Endothelial cell of umbilical vein (primary cell): ENCODE data around the gene FSTL4. TPM values are rescaled to one million over a fixed set of nuclear protein-coding genes. Genes with fewer than 3 reads are reported as not detected.

Source experiments
- BruUV-seq: library from RNA; stranded (reverse); fragments of 400-500 nt; replicated peaks from 2 replicates; lab custom pipeline; 2021; lab: Mats Ljungman, UMichigan
- CTCF ChIA-PET: fragments of 300-600, 350-600 bp; sonication (Branson Sonifier 250); formaldehyde crosslinking; loops from one replicate; lab custom pipeline; 2021; ENCODE audit warnings: antibody characterized with exemption, inconsistent platforms; lab: Charles Lee
- POLR2A ChIA-PET: fragments of 300-600, 350-600 bp; sonication (Branson Sonifier 250); formaldehyde crosslinking; loops from one replicate; lab custom pipeline; 2021; ENCODE audit warnings: antibody characterized with exemption, inconsistent platforms; lab: Charles Lee
- DNase-seq: peaks from one replicate; pipeline ENCODE4 v3.0.0-alpha.2; 2011; ENCODE audit warnings: low read depth, low spot score
- FAIRE-seq: peaks from 2 replicates; lab custom pipeline; 2011; peaks lifted over from hg19 to GRCh38; lab: Jason Lieb, UNC
- H2AFZ ChIP-seq: 2 replicates; pipeline ENCODE4 v1.6.0; 2012; ENCODE audit warnings: low read depth, low read length, control low read depth, inconsistent platforms
- H3K27ac ChIP-seq: 2 replicates; pipeline ENCODE4 v1.5.1; 2011; ENCODE audit warnings: low read depth, mild to moderate bottlenecking, control low read depth, low read length, moderate library complexity; ENCODE audit not compliant: insufficient read depth
- H3K27me3 ChIP-seq, 2 experiments: 2 replicates each; pipeline versions ENCODE4 v1.6.0 to v1.6.1; 2011; ENCODE audit warnings: low read length in 2 of 2, mixed read lengths in 1 of 2; ENCODE audit not compliant: control insufficient read depth in 2 of 2, insufficient read depth in 2 of 2
- H3K36me3 ChIP-seq, 2 experiments: 2 replicates in 1 of 2; 3 replicates in 1 of 2; pipeline ENCODE4 v1.5.1; 2011; ENCODE audit warnings: low read length in 2 of 2, mild to moderate bottlenecking in 1 of 2, moderate library complexity in 1 of 2; ENCODE audit not compliant: control insufficient read depth in 2 of 2, insufficient read depth in 2 of 2; ENCODE audit errors: extremely low read depth in 1 of 2
- H3K4me1 ChIP-seq: 3 replicates; pipeline ENCODE4 v1.5.1; 2011; ENCODE audit warnings: mild to moderate bottlenecking, low read length; ENCODE audit not compliant: control insufficient read depth, insufficient read depth; ENCODE audit errors: extremely low read depth
- H3K4me2 ChIP-seq: 2 replicates; pipeline ENCODE4 v1.6.1; 2011; ENCODE audit warnings: low read length, control low read depth, mixed read lengths; ENCODE audit not compliant: insufficient read depth
- H3K4me3 ChIP-seq, 3 experiments: fragments of 200-600 bp in 1 of 3; sonication (generic), shearing (Covaris generic) in 1 of 3; replicated peaks in 1 of 3; 2 replicates each; pipeline ENCODE4 v1.5.1; 2011 to 2016; ENCODE audit warnings: control low read depth in 3 of 3, low read length in 3 of 3, mild to moderate bottlenecking in 2 of 3, inconsistent platforms in 1 of 3, low read depth in 1 of 3, moderate library complexity in 1 of 3; ENCODE audit not compliant: insufficient read depth in 1 of 3
- H3K79me2 ChIP-seq: 2 replicates; pipeline ENCODE4 v1.6.0; 2012; ENCODE audit warnings: low read length, inconsistent platforms; ENCODE audit not compliant: control insufficient read depth, insufficient read depth
- H3K9ac ChIP-seq: replicated peaks from 2 replicates; pipeline ENCODE3; 2011; ENCODE audit warnings: low read length, control low read depth; ENCODE audit not compliant: insufficient read depth; ENCODE audit errors: extremely low read depth
- H3K9me1 ChIP-seq: replicated peaks from 3 replicates; pipeline ENCODE4 v1.6.0; 2011; ENCODE audit warnings: mild to moderate bottlenecking, low read length; ENCODE audit not compliant: control insufficient read depth, insufficient read depth; ENCODE audit errors: extremely low read depth
- H3K9me3 ChIP-seq: replicated peaks from 2 replicates; pipeline ENCODE4 v1.5.1; 2012; ENCODE audit warnings: low read length, inconsistent platforms; ENCODE audit not compliant: control insufficient read depth, insufficient read depth
- H4K20me1 ChIP-seq: replicated peaks from 2 replicates; pipeline ENCODE3; 2011; ENCODE audit warnings: mild to moderate bottlenecking, low read length; ENCODE audit not compliant: control insufficient read depth, insufficient read depth; ENCODE audit errors: extremely low read depth
- EZH2 ChIP-seq: IDR thresholded peaks from 2 replicates; pipeline ENCODE4 v1.6.1; 2012; ENCODE audit warnings: borderline replicate concordance, low read depth, mild to moderate bottlenecking, moderate library complexity, low read length, inconsistent platforms; ENCODE audit not compliant: severe bottlenecking
- FOS ChIP-seq: IDR thresholded peaks from 2 replicates; pipeline ENCODE4 v1.6.1; 2011; ENCODE audit warnings: mild to moderate bottlenecking, low read length, moderate library complexity, borderline replicate concordance; ENCODE audit not compliant: insufficient read depth
- GATA2 ChIP-seq: IDR thresholded peaks from 2 replicates; pipeline ENCODE4 v1.7.0; 2011; ENCODE audit warnings: low read depth, mild to moderate bottlenecking, moderate library complexity, mixed read lengths, low read length; ENCODE audit not compliant: insufficient read length, insufficient read depth
- JUN ChIP-seq: IDR thresholded peaks from 2 replicates; pipeline ENCODE4 v1.6.1; 2011; ENCODE audit warnings: borderline replicate concordance, low read depth; ENCODE audit not compliant: insufficient read length, insufficient read depth
- MYC ChIP-seq: IDR thresholded peaks from one replicate; pipeline ENCODE4 v1.6.1; 2011; ENCODE audit warnings: mild to moderate bottlenecking, low read depth, low read length
- POLR2A ChIP-seq: IDR thresholded peaks from 2 replicates; pipeline ENCODE4 v1.6.1; 2012; ENCODE audit warnings: low read depth, mild to moderate bottlenecking, control low read depth, low read length
- POLR2AphosphoS5 ChIP-seq: IDR thresholded peaks from 2 replicates; pipeline ENCODE4 v1.6.1; 2012; ENCODE audit warnings: low read depth, mild to moderate bottlenecking, control low read depth, low read length, moderate library complexity; ENCODE audit not compliant: insufficient read depth
- dilution Hi-C: fragments of 300-500 bp; cut with MboI; formaldehyde crosslinking; loops from one replicate; pipeline ENCODE4 v1.15.0; 2019; ENCODE audit warnings: low sequenced_read_pairs; ENCODE audit not compliant: extremely low pct_ligation_motif_present
- intact Hi-C: fragments of 100-400 bp; cut with micrococcal nuclease; formaldehyde crosslinking; loops from one replicate; pipeline ENCODE4 v1.10.0; 2022
- polyA plus RNA-seq, 4 experiments: library from polyadenylated mRNA; depleted of rRNA in 3 of 4; stranded (reverse) in 3 of 4; unstranded in 1 of 4; fragments of >200 nt; gene quantifications; 2 replicates each; pipeline versions ENCODE4 v1.2.1 to v1.2.3, GENCODE V29; 2011 to 2012; ENCODE audit warnings: missing spikeins in 1 of 4
- total RNA-seq: library from RNA; stranded (reverse); gene quantifications from 2 replicates; pipeline ENCODE4 v1.2.3, GENCODE V29; 2021
- TF ChIP-seq, protein P1 (sequence below): IDR thresholded peaks from 2 replicates; pipeline ENCODE4 v1.6.1; 2011; ENCODE audit not compliant: insufficient read depth, insufficient read length
- TF ChIP-seq, protein P2 (sequence below), 2 donors: IDR thresholded peaks; 1 replicate in 1 of 2; 2 replicates in 1 of 2; pipeline ENCODE4 v1.5.1; 2011; ENCODE audit warnings: low read length in 2 of 2, mild to moderate bottlenecking in 2 of 2, moderate library complexity in 2 of 2, control low read depth in 1 of 2, inconsistent platforms in 1 of 2, low read depth in 1 of 2; ENCODE audit not compliant: insufficient read depth in 1 of 2; ENCODE audit errors: extremely low read depth in 1 of 2

FSTL4 gene
- total and polyA plus RNA-seq, 2 donors (not counting 3 experiments of a cell fraction or from before 2014, with no cell fraction given), result 0.18 TPM; not detected in 1

DNA sequence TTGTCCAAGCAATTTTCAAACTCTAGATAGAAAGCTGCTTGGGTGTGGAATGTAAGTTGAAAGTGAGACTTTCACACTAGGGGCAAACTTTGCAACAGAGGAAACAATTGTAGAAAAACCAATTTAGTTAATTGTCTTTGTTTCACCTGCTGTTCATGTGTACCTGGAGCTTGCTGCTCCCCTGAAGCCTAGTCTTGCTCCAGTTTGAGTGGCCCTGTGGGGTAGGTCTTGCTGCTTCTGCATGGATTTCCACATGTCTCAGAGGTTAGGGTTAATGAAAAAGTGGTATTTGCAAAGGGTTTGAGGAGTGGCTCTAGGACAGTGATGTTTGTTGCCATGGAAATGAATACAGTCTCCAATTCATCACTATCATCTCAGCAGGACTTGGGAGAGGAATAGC, 182.2 kb downstream of the FSTL4 start:
- Histone ChIP-seq H3K36me3 (no peaks in the 10 kb centered on the region), H3K27me3 (peaks cover 12 to 13% of the 10 kb centered on the region in 2 experiments), H3K4me2 (no peak overlapping the region), H2AFZ (no peak overlapping the region), H3K79me2 (no peaks in the 10 kb centered on the region), H3K9me1 (no peaks in the 10 kb centered on the region), H3K4me3 (no peak overlapping the region), H3K4me1 (no peaks in the 10 kb centered on the region), H3K27ac (no peak overlapping the region), H3K9me3 (no peaks in the 10 kb centered on the region), H4K20me1 (no peaks in the 10 kb centered on the region), H3K9ac (no peak overlapping the region)
- dilution Hi-C loops, result no loop called here
- ChIA-PET POLR2A (no interaction called here), CTCF (no interaction called here)
- TF ChIP-seq JUN (no peak), POLR2AphosphoS5 (no peak), GATA2 (no peak), MYC (no peak), POLR2A (no peak), EZH2 (no peak), FOS (no peak)
- TF ChIP-seq, protein P1, sequence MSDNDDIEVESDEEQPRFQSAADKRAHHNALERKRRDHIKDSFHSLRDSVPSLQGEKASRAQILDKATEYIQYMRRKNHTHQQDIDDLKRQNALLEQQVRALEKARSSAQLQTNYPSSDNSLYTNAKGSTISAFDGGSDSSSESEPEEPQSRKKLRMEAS, result no peak
- TF ChIP-seq, protein P2, sequence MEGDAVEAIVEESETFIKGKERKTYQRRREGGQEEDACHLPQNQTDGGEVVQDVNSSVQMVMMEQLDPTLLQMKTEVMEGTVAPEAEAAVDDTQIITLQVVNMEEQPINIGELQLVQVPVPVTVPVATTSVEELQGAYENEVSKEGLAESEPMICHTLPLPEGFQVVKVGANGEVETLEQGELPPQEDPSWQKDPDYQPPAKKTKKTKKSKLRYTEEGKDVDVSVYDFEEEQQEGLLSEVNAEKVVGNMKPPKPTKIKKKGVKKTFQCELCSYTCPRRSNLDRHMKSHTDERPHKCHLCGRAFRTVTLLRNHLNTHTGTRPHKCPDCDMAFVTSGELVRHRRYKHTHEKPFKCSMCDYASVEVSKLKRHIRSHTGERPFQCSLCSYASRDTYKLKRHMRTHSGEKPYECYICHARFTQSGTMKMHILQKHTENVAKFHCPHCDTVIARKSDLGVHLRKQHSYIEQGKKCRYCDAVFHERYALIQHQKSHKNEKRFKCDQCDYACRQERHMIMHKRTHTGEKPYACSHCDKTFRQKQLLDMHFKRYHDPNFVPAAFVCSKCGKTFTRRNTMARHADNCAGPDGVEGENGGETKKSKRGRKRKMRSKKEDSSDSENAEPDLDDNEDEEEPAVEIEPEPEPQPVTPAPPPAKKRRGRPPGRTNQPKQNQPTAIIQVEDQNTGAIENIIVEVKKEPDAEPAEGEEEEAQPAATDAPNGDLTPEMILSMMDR (IDR thresholded peaks at IDR 0.05; ENCODE audit: extremely low read depth in 1 of 2, insufficient read depth in 1 of 2, low read depth in 1 of 2, low read length in 2 of 2), result no peak
- DNase-seq (no peak), FAIRE-seq (no peak)
- intact Hi-C loops, result no loop called here
- BruUV-seq, result no TSS peak
